ENCODE results near the gene RHOG. TPM values are rescaled to one million over a fixed set of nuclear protein-coding genes. Genes with fewer than 3 reads are reported as not detected.

Gene RHOG
- total RNA-seq, 1 donor = 19.0 TPM

GRCh38 chr11:3830088-3830487 lies 10.7 kb downstream of the RHOG start:
- no peak overlapping the region for H3K4me3 ChIP-seq (ENCODE audit: low read depth, low read length)
- no peak for DNase-seq (ENCODE audit: low read depth)
- TF ChIP-seq, protein P1, sequence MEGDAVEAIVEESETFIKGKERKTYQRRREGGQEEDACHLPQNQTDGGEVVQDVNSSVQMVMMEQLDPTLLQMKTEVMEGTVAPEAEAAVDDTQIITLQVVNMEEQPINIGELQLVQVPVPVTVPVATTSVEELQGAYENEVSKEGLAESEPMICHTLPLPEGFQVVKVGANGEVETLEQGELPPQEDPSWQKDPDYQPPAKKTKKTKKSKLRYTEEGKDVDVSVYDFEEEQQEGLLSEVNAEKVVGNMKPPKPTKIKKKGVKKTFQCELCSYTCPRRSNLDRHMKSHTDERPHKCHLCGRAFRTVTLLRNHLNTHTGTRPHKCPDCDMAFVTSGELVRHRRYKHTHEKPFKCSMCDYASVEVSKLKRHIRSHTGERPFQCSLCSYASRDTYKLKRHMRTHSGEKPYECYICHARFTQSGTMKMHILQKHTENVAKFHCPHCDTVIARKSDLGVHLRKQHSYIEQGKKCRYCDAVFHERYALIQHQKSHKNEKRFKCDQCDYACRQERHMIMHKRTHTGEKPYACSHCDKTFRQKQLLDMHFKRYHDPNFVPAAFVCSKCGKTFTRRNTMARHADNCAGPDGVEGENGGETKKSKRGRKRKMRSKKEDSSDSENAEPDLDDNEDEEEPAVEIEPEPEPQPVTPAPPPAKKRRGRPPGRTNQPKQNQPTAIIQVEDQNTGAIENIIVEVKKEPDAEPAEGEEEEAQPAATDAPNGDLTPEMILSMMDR (IDR thresholded peaks at IDR 0.05; ENCODE audit: insufficient read depth, low read length) = no peak

- H3K4me3 ChIP-seq (ENCODE audit: low read depth, low read length) = no peak overlapping the region
- DNase-seq (ENCODE audit: low read depth) = no peak
- TF ChIP-seq, protein P1 (IDR thresholded peaks at IDR 0.05; ENCODE audit: insufficient read depth, low read length) = no peak
Observed at GRCh38 chr11:3827434-3828186, 13.1 kb downstream of the RHOG start.

GRCh38 chr11:3826721-3827120 lies 14.0 kb downstream of the RHOG start:
- TF ChIP-seq, protein P1 (IDR thresholded peaks at IDR 0.05; ENCODE audit: insufficient read depth, low read length) = no peak
- no peak overlapping the region for H3K4me3 ChIP-seq (ENCODE audit: low read depth, low read length)
- no peak for DNase-seq (ENCODE audit: low read depth)

DNA sequence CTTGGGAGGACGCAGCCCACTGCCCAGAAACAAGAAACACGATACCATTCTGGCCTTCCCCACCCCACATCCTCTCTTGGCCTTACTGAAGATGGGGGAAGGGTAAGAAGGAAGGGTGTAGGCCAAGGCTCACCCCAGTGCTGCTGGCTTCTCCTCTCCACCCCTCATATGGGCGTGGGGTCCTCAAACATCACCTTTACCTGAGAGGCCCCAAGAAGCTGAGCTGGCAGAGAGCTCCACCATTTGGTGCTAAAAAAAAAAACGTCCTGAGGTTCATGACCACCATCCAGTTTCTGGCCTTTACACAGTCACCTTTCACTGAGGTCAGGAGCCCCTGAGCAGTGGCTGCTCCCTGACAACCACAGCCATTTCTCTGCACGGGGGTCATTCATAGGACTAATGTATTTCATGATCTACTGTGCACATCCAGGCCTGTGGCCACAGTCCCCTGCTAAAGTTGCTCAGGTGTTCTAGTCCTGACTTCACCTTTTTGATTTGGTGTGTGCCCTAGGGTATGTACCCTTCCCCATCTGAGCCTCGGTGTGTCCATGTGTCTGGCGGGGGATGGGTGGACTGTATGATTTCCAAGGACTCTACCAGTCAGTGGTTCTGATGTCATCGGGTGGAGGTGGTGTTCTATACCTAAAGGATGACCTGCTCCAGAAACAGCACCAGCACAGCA lies 15.1 kb downstream of the RHOG start:
- no peak for DNase-seq (ENCODE audit: low read depth)
- TF ChIP-seq, protein P1 (IDR thresholded peaks at IDR 0.05; ENCODE audit: insufficient read depth, low read length) = no peak
- H3K4me3 ChIP-seq (ENCODE audit: low read depth, low read length) = no peak overlapping the region

DNA sequence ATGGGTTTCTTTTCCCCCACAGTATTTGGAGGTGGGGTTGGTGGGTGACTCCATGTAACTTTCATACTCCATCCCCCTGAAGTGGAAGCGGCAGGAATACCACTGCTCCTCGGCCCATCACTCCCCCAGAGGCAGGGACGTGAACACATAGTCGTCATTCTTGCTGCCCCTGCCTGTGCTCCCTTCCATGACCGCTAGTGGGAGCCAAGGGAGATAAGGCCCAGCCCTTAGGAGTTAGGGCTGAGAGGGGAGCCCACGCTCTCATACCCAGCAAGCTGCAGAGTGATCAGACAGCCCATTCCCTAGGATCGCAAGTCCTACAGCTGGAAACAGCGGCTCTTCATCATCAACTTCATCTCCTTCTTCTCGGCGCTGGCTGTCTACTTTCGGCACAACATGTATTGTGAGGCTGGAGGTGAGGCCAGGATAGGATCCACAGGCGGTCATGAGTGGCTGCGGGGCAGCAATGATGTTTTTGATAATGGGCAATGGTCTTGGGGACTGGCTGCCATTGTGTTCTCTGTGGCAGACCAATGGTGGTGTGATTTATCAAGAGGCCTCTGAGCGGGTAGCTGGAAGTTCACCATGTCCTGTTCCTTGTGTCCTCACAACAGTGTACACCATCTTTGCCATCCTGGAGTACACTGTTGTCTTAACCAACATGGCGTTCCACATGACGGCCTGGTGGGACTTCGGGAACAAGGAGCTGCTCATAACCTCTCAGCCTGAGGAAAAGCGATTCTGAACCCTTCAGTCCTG lies 15.9 kb downstream of the RHOG start:
- TF ChIP-seq, protein P1 (IDR thresholded peaks at IDR 0.05; ENCODE audit: insufficient read depth, low read length) = peak; percentile 54
- no peak overlapping the region for H3K4me3 ChIP-seq (ENCODE audit: low read depth, low read length)
- peak; percentile 16 for DNase-seq (ENCODE audit: low read depth)

DNA sequence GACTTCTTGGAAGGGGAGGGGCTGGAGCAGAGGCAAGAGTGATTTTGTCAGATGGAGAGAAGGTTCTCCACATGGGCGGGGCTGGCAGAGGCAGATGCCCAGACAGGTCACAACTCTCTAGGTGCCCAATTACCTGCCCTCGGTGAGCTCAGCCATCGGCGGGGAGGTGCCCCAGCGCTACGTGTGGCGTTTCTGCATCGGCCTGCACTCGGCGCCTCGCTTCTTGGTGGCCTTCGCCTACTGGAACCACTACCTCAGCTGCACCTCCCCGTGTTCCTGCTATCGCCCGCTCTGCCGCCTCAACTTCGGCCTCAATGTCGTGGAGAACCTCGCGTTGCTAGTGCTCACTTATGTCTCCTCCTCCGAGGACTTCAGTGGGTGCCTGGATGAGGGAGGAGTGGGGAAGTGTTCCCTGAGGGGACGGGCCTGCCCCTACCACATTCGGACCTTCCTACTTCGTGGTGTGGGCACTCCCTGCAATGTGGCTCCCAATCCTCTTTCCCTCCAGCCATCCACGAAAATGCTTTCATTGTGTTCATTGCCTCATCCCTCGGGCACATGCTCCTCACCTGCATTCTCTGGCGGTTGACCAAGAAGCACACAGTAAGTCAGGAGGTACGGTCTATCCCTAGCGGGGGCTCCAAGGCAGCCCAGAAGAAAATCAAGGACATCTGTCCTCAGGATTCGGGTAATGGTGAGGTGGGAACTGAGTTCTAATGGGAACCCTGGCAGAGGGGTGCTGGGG lies 16.8 kb downstream of the RHOG start:
- DNase-seq (ENCODE audit: low read depth) = no peak
- TF ChIP-seq, protein P1 (IDR thresholded peaks at IDR 0.05; ENCODE audit: insufficient read depth, low read length) = no peak
- H3K4me3 ChIP-seq (ENCODE audit: low read depth, low read length) = no peak overlapping the region
